H9 (cell line): ENCODE results near the gene CLASP2. TPM values are rescaled to one million over a fixed set of nuclear protein-coding genes. Genes with fewer than 3 reads are reported as not detected.

Experiments
- DNase-seq: peaks from one replicate; pipeline ENCODE4 v3.0.0-alpha.2; 2017
- H2AFZ ChIP-seq: one replicate; pipeline ENCODE4 v1.6.1; 2013; ENCODE audit warnings: mild to moderate bottlenecking, low read length, control low read depth, moderate library complexity
- H2AK5ac ChIP-seq: 2 replicates; pipeline ENCODE4 v1.6.1; 2013; ENCODE audit warnings: low read length, control low read depth, mixed read lengths; ENCODE audit not compliant: insufficient read length
- H2BK120ac ChIP-seq: one replicate; pipeline ENCODE4 v1.6.1; 2013; ENCODE audit warnings: low read depth, mild to moderate bottlenecking, low read length, control low read depth, inconsistent platforms; ENCODE audit not compliant: poor library complexity, severe bottlenecking
- H2BK12ac ChIP-seq: 2 replicates; pipeline ENCODE4 v1.6.1; 2013; ENCODE audit warnings: low read length, control low read depth, mixed read lengths, low read depth; ENCODE audit not compliant: insufficient read length
- H2BK15ac ChIP-seq: 2 replicates; pipeline ENCODE4 v1.6.1; 2013; ENCODE audit warnings: low read depth, low read length, control low read depth
- H2BK20ac ChIP-seq: one replicate; pipeline ENCODE4 v1.6.1; 2013; ENCODE audit warnings: low read depth, mild to moderate bottlenecking, low read length, control low read depth, inconsistent platforms; ENCODE audit not compliant: poor library complexity, severe bottlenecking
- H2BK5ac ChIP-seq: 2 replicates; pipeline ENCODE4 v1.6.1; 2013; ENCODE audit warnings: low read length, control low read depth, mixed read lengths; ENCODE audit not compliant: insufficient read length
- H3K14ac ChIP-seq: 2 replicates; pipeline ENCODE4 v1.6.1; 2013; ENCODE audit warnings: low read length, control low read depth; ENCODE audit not compliant: insufficient read depth
- H3K18ac ChIP-seq: 2 replicates; pipeline ENCODE4 v1.6.1; 2013; ENCODE audit warnings: low read depth, mild to moderate bottlenecking, mixed read lengths, low read length, control low read depth; ENCODE audit not compliant: insufficient read length
- H3K23ac ChIP-seq: 2 replicates; pipeline ENCODE4 v1.6.1; 2013; ENCODE audit warnings: low read length, control low read depth, mixed read lengths, low read depth; ENCODE audit not compliant: insufficient read length
- H3K23me2 ChIP-seq: 2 replicates; pipeline ENCODE4 v1.6.1; 2013; ENCODE audit warnings: low read depth, mild to moderate bottlenecking, mixed read lengths, low read length, control low read depth; ENCODE audit not compliant: insufficient read length, poor library complexity, severe bottlenecking
- H3K27ac ChIP-seq: 2 replicates; pipeline ENCODE4 v1.5.1; 2013; ENCODE audit warnings: low read length, control low read depth, mixed read lengths, low read depth; ENCODE audit not compliant: insufficient read length
- H3K27me3 ChIP-seq: 2 replicates; pipeline ENCODE4 v1.6.1; 2013; ENCODE audit warnings: low read length, control low read depth, inconsistent platforms; ENCODE audit not compliant: insufficient read depth
- H3K4ac ChIP-seq: 2 replicates; pipeline ENCODE4 v1.6.1; 2013; ENCODE audit warnings: low read depth, mild to moderate bottlenecking, control low read depth, inconsistent platforms, low read length, moderate library complexity
- H3K4me1 ChIP-seq: 2 replicates; pipeline ENCODE4 v1.6.1; 2013; ENCODE audit warnings: low read length, control low read depth, inconsistent platforms; ENCODE audit not compliant: insufficient read depth
- H3K4me2 ChIP-seq: 2 replicates; pipeline ENCODE4 v1.6.1; 2013; ENCODE audit warnings: low read length, control low read depth, mixed read lengths; ENCODE audit not compliant: insufficient read length, insufficient read depth
- H3K56ac ChIP-seq: 2 replicates; pipeline ENCODE4 v1.6.1; 2013; ENCODE audit warnings: low read depth, mild to moderate bottlenecking, mixed read lengths, low read length, control low read depth; ENCODE audit not compliant: insufficient read length
- H3K79me1 ChIP-seq: 2 replicates; pipeline ENCODE4 v1.6.1; 2013; ENCODE audit warnings: low read depth, mild to moderate bottlenecking, moderate library complexity, low read length, control low read depth, inconsistent platforms; ENCODE audit not compliant: insufficient read depth, poor library complexity, severe bottlenecking
- H3K79me2 ChIP-seq: 2 replicates; pipeline ENCODE4 v1.6.1; 2013; ENCODE audit warnings: low read length, control low read depth, inconsistent platforms; ENCODE audit not compliant: insufficient read depth
- H3K9ac ChIP-seq: 2 replicates; pipeline ENCODE4 v1.6.1; 2013; ENCODE audit warnings: low read length, control low read depth, mixed read lengths; ENCODE audit not compliant: insufficient read length; ENCODE audit errors: extremely low read depth
- H3K9me3 ChIP-seq: one replicate; pipeline ENCODE4 v1.6.1; 2013; ENCODE audit warnings: low read depth, low read length, inconsistent platforms; ENCODE audit not compliant: control insufficient read depth
- H3T11ph ChIP-seq: one replicate; pipeline ENCODE4 v1.6.1; 2013; ENCODE audit warnings: mild to moderate bottlenecking, low read length, control low read depth, inconsistent platforms
- H4K20me1 ChIP-seq: one replicate; pipeline ENCODE4 v1.6.1; 2013; ENCODE audit not compliant: control insufficient read depth, insufficient read length, insufficient read depth
- H4K5ac ChIP-seq: 2 replicates; pipeline ENCODE4 v1.6.1; 2013; ENCODE audit warnings: low read depth, mild to moderate bottlenecking, mixed read lengths, low read length, control low read depth; ENCODE audit not compliant: insufficient read length
- H4K8ac ChIP-seq: replicated peaks from 2 replicates; pipeline ENCODE4 v1.6.1; 2013; ENCODE audit warnings: low read length, control low read depth, mixed read lengths, low read depth; ENCODE audit not compliant: insufficient read length
- H4K91ac ChIP-seq: 2 replicates; pipeline ENCODE4 v1.6.1; 2013; ENCODE audit warnings: low read depth, mild to moderate bottlenecking, moderate library complexity, mixed read lengths, low read length, control low read depth; ENCODE audit not compliant: insufficient read length
- H3K27ac Mint-ChIP-seq, 3 experiments: 2 replicates in 2 of 3; 3 replicates in 1 of 3; pipeline ENCODE4 v1.8.0; 2020 to 2021; ENCODE audit warnings: mixed read lengths in 3 of 3, mild to moderate bottlenecking in 1 of 3, moderate library complexity in 1 of 3
- H3K27me3 Mint-ChIP-seq: 2 replicates; pipeline ENCODE4 v1.8.0; 2021; ENCODE audit warnings: low read depth, mild to moderate bottlenecking, moderate library complexity, mixed read lengths
- H3K36me3 Mint-ChIP-seq, 3 experiments: 2 replicates in 2 of 3; 3 replicates in 1 of 3; pipeline ENCODE4 v1.8.0; 2020 to 2021; ENCODE audit warnings: low read depth in 3 of 3, mixed read lengths in 3 of 3; ENCODE audit not compliant: insufficient read depth in 1 of 3
- H3K4me1 Mint-ChIP-seq, 2 experiments: 2 replicates each; pipeline ENCODE4 v1.8.0; 2020; ENCODE audit warnings: mixed read lengths in 2 of 2
- H3K4me3 Mint-ChIP-seq, 2 experiments: 2 replicates in 1 of 2; 3 replicates in 1 of 2; pipeline ENCODE4 v1.8.0; 2020 to 2021; ENCODE audit warnings: mild to moderate bottlenecking in 2 of 2, mixed read lengths in 2 of 2, moderate library complexity in 1 of 2
- H3K9me3 Mint-ChIP-seq, 2 experiments: 2 replicates in 1 of 2; 3 replicates in 1 of 2; pipeline ENCODE4 v1.8.0; 2020; ENCODE audit warnings: mild to moderate bottlenecking in 2 of 2, mixed read lengths in 2 of 2, moderate library complexity in 1 of 2
- CTCF ChIP-seq: fragments of 200-600 bp; sonication (generic); conservative IDR thresholded peaks from 3 replicates; pipeline ENCODE4 v1.8.0; 2021; ENCODE audit warnings: antibody characterized with exemption, mild to moderate bottlenecking
- WGBS: extraction: QIAGEN DNeasy Blood & Tissue Kit; methylation state at CpG from one replicate; pipeline ENCODE4 v1.1.7; 2013; ENCODE audit warnings: missing lambda C conversion rate, low lambda C conversion rate, mixed read lengths; ENCODE audit not compliant: insufficient read length; ENCODE audit errors: extremely low coverage; 5-methylcytosine and 5-hydroxymethylcytosine counted together
- total RNA-seq: library from RNA; stranded (reverse); gene quantifications from 2 replicates; pipeline ENCODE4 v1.2.1, GENCODE V29; 2021

CLASP2 gene
- total RNA-seq, 1 experiment from 2014 or later: 60.5 TPM

GRCh38 chr3:33547101-33547500, 171.0 kb downstream of the CLASP2 start:
- H2BK20ac ChIP-seq: no peak overlapping the region
- no peak overlapping the region for H3K14ac ChIP-seq
- no peak overlapping the region for H3K18ac ChIP-seq
- no peak overlapping the region for H2BK12ac ChIP-seq
- H2BK5ac ChIP-seq: no peak overlapping the region
- no peaks in the 10 kb centered on the region for H3K79me2 ChIP-seq
- WGBS: no CpG with 5 or more reads among the region's 1 CpG
- H3K4me1 Mint-ChIP-seq: no peaks in the 10 kb centered on the region
- H4K8ac ChIP-seq: no peak overlapping the region
- H2BK15ac ChIP-seq: no peak overlapping the region
- H3K4me2 ChIP-seq: no peak overlapping the region
- H3K56ac ChIP-seq: no peak overlapping the region
- no peak overlapping the region for H3K23ac ChIP-seq
- no peak overlapping the region for H3K4me3 Mint-ChIP-seq
- H4K20me1 ChIP-seq: no peaks in the 10 kb centered on the region
- H4K5ac ChIP-seq: no peak overlapping the region
- no peak for TF ChIP-seq CTCF
- no peak overlapping the region for H3T11ph ChIP-seq
- H3K27ac Mint-ChIP-seq: no peak overlapping the region
- no peaks in the 10 kb centered on the region for H3K23me2 ChIP-seq
- H3K27me3 ChIP-seq: no peaks in the 10 kb centered on the region
- no peaks in the 10 kb centered on the region for H3K9me3 ChIP-seq
- H4K91ac ChIP-seq: no peak overlapping the region
- H3K27me3 Mint-ChIP-seq: no peaks in the 10 kb centered on the region
- no peak overlapping the region for H3K9ac ChIP-seq
- H3K79me1 ChIP-seq: no peaks in the 10 kb centered on the region
- no peak overlapping the region for H2AFZ ChIP-seq
- peaks cover 13 to 39% (median 23%) of the 10 kb centered on the region in 3 experiments for H3K36me3 Mint-ChIP-seq
- no peak overlapping the region for H2BK120ac ChIP-seq
- no peak for DNase-seq
- no peaks in the 10 kb centered on the region for H3K4me1 ChIP-seq
- no peak overlapping the region for H2AK5ac ChIP-seq
- no peak overlapping the region for H3K4ac ChIP-seq
- H3K27ac ChIP-seq: no peak overlapping the region
- H3K9me3 Mint-ChIP-seq: peaks cover 0 to 10% of the 10 kb centered on the region in 2 experiments
